Naive thymus-derived CD4-positive, alpha-beta T cell (primary cell): ENCODE results near the gene CD36. TPM values are rescaled to one million over a fixed set of nuclear protein-coding genes. Genes with fewer than 3 reads are reported as not detected.

Experiments
- ATAC-seq: fragments of 150-1000 bp; cut with Tn5 transposase; 2 replicates; pipeline ENCODE4 v1.10.0; 2021; ENCODE audit warnings: mild to moderate bottlenecking, moderate library complexity
- CTCF ChIA-PET: fragments of 350-600 bp; sonication (Branson Sonifier 250); formaldehyde crosslinking; loops from one replicate; lab custom pipeline; 2021; ENCODE audit warnings: antibody characterized with exemption; lab: Charles Lee
- POLR2A ChIA-PET: fragments of 350-600 bp; sonication (Branson Sonifier 250); formaldehyde crosslinking; loops from one replicate; lab custom pipeline; 2021; ENCODE audit warnings: antibody characterized with exemption, inconsistent platforms; lab: Charles Lee
- DNase-seq, 9 donors: peaks; one replicate each; pipeline versions ENCODE4 v3.0.0 to v3.0.0-alpha.2; 2020 to 2022; ENCODE audit warnings: mixed read lengths in 1 of 9
- H3K27ac ChIP-seq: one replicate; pipeline ENCODE4 v1.7.0; 2013; ENCODE audit warnings: mild to moderate bottlenecking, low read depth, low read length, moderate library complexity
- H3K27me3 ChIP-seq, 2 donors: one replicate each; pipeline ENCODE4 v1.7.0; 2013; ENCODE audit warnings: low read length in 2 of 2, mild to moderate bottlenecking in 2 of 2, moderate library complexity in 2 of 2; ENCODE audit not compliant: control insufficient read depth in 2 of 2, insufficient read depth in 2 of 2
- H3K36me3 ChIP-seq, 3 experiments: 1 replicate in 2 of 3; 2 replicates in 1 of 3; pipeline ENCODE4 v1.7.0; 2013; ENCODE audit warnings: low read length in 3 of 3, mild to moderate bottlenecking in 3 of 3, moderate library complexity in 1 of 3; ENCODE audit not compliant: insufficient read depth in 3 of 3, control insufficient read depth in 2 of 3
- H3K4me1 ChIP-seq, 2 donors: one replicate each; pipeline ENCODE4 v1.7.0; 2013; ENCODE audit warnings: low read length in 2 of 2, mild to moderate bottlenecking in 2 of 2, moderate library complexity in 1 of 2; ENCODE audit not compliant: control insufficient read depth in 2 of 2, insufficient read depth in 2 of 2
- H3K4me3 ChIP-seq: 2 replicates; pipeline ENCODE4 v1.7.0; 2013; ENCODE audit warnings: mild to moderate bottlenecking, low read length
- H3K9me3 ChIP-seq, 3 experiments: 1 replicate in 2 of 3; 2 replicates in 1 of 3; pipeline ENCODE4 v1.7.0; 2013; ENCODE audit warnings: low read length in 3 of 3; ENCODE audit not compliant: control insufficient read depth in 2 of 3
- H3K27ac Mint-ChIP-seq, 9 donors: one replicate each; pipeline ENCODE4 v1.8.0; 2020 to 2022; ENCODE audit warnings: mixed read lengths in 9 of 9, mild to moderate bottlenecking in 8 of 9, moderate library complexity in 5 of 9, inconsistent platforms in 2 of 9
- H3K27me3 Mint-ChIP-seq, 5 donors: one replicate each; pipeline ENCODE4 v1.8.0; 2021 to 2022; ENCODE audit warnings: mixed read lengths in 5 of 5, mild to moderate bottlenecking in 1 of 5
- H3K36me3 Mint-ChIP-seq, 5 donors: one replicate each; pipeline ENCODE4 v1.8.0; 2020 to 2022; ENCODE audit warnings: mixed read lengths in 5 of 5, mild to moderate bottlenecking in 3 of 5, inconsistent platforms in 1 of 5
- H3K4me1 Mint-ChIP-seq, 7 donors: one replicate each; pipeline ENCODE4 v1.8.0; 2020 to 2022; ENCODE audit warnings: mixed read lengths in 7 of 7, mild to moderate bottlenecking in 3 of 7, inconsistent platforms in 1 of 7
- H3K4me3 Mint-ChIP-seq, 10 donors: one replicate each; pipeline ENCODE4 v1.8.0; 2020 to 2022; ENCODE audit warnings: mild to moderate bottlenecking in 10 of 10, mixed read lengths in 10 of 10, moderate library complexity in 6 of 10, inconsistent platforms in 2 of 10
- H3K9me3 Mint-ChIP-seq, 11 donors: one replicate each; pipeline ENCODE4 v1.8.0; 2020 to 2022; ENCODE audit warnings: mixed read lengths in 11 of 11, mild to moderate bottlenecking in 4 of 11, inconsistent platforms in 1 of 11, moderate library complexity in 1 of 11
- intact Hi-C, 2 donors: fragments of 100-400 bp; cut with micrococcal nuclease; formaldehyde crosslinking; loops; one replicate each; pipeline ENCODE4 v1.15.1; 2023
- polyA plus RNA-seq, 2 donors: library from polyadenylated mRNA; unstranded; fragments of 300-500 nt; fragmentation: Illumina TruSeq; gene quantifications; one replicate each; pipeline ENCODE4 v1.2.3, GENCODE V29; 2021
- total RNA-seq, 6 experiments: library from RNA in 5 of 6; stranded (reverse) in 5 of 6; gene quantifications; 1 replicate in 5 of 6; 2 replicates in 1 of 6; pipeline ENCODE4 v1.2.3 and lab custom pipeline; 2021 to 2026

Gene CD36
- total RNA-seq (100 to 1,000 TPM in 1 of 5 experiments, 1 to 10 TPM in 3, not detected in 1; 3.0 to 109 (median 6.3) TPM), polyA plus RNA-seq (1 to 10 TPM in 1 of 2 donors, under 1 TPM in 1; 0.16 to 1.2 TPM), total RNA-seq (lab: John Stamatoyannopoulos, UW) (not detected)

- H3K27me3 ChIP-seq = no peaks in the 10 kb centered on the region
- H3K36me3 ChIP-seq = no peaks in the 10 kb centered on the region
- ATAC-seq (peak; percentile 61), DNase-seq (no peak)
- H3K27ac ChIP-seq = no peak within 1 kb of the TSS
- no peaks in the 10 kb centered on the region for H3K9me3 Mint-ChIP-seq
- ChIA-PET POLR2A (no interaction called here), CTCF (no interaction called here)
- no peaks in the 10 kb centered on the region for H3K9me3 ChIP-seq
- peaks cover 0 to 2% (median 0%) of the 10 kb centered on the region in 7 donors for H3K4me1 Mint-ChIP-seq
- intact Hi-C loops = no loop called here
- no peaks in the 10 kb centered on the region for H3K36me3 Mint-ChIP-seq
- no peaks in the 10 kb centered on the region for H3K4me1 ChIP-seq
- H3K4me3 Mint-ChIP-seq = no peak within 1 kb of the TSS
- H3K4me3 ChIP-seq = no peak within 1 kb of the TSS
- H3K27me3 Mint-ChIP-seq = no peaks in the 10 kb centered on the region
- no peak within 1 kb of the TSS for H3K27ac Mint-ChIP-seq
These were observed at the start of gene CD36 for GRCh38 chr7:80637911-80638765. CD36 (plus strand) TSS chr7:80638642; CDS start chr7:80646741, 8,099 bp downstream.

DNA sequence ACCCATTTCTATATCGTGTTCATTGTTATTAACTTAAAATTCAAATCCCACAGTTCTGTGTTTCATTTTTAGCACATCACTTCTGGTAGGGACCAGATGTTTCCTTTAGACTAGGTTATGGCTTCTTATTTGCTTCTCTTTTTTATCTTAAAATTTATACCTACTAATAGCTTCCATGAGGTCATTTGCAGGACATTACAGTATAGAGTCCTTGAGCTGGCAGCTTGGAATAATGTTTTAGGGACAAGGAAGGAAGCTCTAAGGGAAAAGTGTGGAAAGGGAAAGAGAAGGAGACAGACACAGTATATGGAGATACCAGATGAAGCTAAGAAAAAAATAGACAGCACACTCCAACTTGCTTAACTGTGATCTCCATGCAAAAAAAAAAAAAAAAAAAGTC, 48.8 kb upstream of the CD36 start:
- ChIA-PET CTCF (no interaction called here), POLR2A (interaction anchor here (0.6 kb wide), 1 partner anchor 29 kb away, joined by 3 read pairs; no protein-coding TSS in a partner anchor)
- intact Hi-C loops = no loop called here
- H3K27me3 ChIP-seq = no peaks in the 10 kb centered on the region
- no peak for DNase-seq
- H3K4me1 Mint-ChIP-seq = no peaks in the 10 kb centered on the region
- no peak overlapping the region for H3K27ac ChIP-seq
- H3K9me3 ChIP-seq = no peaks in the 10 kb centered on the region
- ATAC-seq = no peak
- H3K36me3 ChIP-seq = no peaks in the 10 kb centered on the region
- no peaks in the 10 kb centered on the region for H3K4me1 ChIP-seq
- no peaks in the 10 kb centered on the region for H3K36me3 Mint-ChIP-seq
- H3K27me3 Mint-ChIP-seq = no peaks in the 10 kb centered on the region
- H3K4me3 Mint-ChIP-seq = no peak overlapping the region
- H3K9me3 Mint-ChIP-seq = no peaks in the 10 kb centered on the region
- H3K27ac Mint-ChIP-seq = no peak overlapping the region
- H3K4me3 ChIP-seq = no peak overlapping the region

DNA sequence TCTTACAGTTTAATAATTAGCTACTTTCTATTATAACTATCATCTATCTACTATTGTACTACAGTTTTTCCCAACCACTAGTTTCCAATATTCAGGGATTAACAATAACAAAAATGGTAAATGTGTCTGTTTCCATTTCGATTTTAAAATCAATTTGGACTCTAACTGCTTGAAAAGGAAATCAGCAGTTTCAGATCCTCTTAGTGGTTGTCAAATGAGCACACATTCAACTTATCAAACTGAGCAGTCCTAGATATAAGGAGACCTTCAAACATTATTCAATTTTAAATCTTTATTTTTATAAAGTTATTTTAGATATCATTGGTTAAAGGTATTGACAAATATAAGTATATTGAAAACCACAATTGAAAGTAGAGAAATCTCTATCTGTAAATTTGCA, 46.8 kb upstream of the CD36 start:
- Histone ChIP-seq H3K36me3 (no peaks in the 10 kb centered on the region), H3K9me3 (no peaks in the 10 kb centered on the region), H3K4me3 (no peak overlapping the region), H3K27me3 (no peaks in the 10 kb centered on the region), H3K27ac (no peak overlapping the region), H3K4me1 (no peaks in the 10 kb centered on the region)
- Mint-ChIP-seq H3K27ac (no peak overlapping the region), H3K4me1 (no peaks in the 10 kb centered on the region), H3K9me3 (peaks cover 0 to 10% (median 0%) of the 10 kb centered on the region in 11 donors), H3K27me3 (peaks cover 0 to 6% (median 0%) of the 10 kb centered on the region in 5 donors), H3K36me3 (no peaks in the 10 kb centered on the region), H3K4me3 (no peak overlapping the region)
- DNase-seq (no peak), ATAC-seq (no peak)
- intact Hi-C loops = no loop called here
- ChIA-PET POLR2A (no interaction called here), CTCF (no interaction called here)

DNA sequence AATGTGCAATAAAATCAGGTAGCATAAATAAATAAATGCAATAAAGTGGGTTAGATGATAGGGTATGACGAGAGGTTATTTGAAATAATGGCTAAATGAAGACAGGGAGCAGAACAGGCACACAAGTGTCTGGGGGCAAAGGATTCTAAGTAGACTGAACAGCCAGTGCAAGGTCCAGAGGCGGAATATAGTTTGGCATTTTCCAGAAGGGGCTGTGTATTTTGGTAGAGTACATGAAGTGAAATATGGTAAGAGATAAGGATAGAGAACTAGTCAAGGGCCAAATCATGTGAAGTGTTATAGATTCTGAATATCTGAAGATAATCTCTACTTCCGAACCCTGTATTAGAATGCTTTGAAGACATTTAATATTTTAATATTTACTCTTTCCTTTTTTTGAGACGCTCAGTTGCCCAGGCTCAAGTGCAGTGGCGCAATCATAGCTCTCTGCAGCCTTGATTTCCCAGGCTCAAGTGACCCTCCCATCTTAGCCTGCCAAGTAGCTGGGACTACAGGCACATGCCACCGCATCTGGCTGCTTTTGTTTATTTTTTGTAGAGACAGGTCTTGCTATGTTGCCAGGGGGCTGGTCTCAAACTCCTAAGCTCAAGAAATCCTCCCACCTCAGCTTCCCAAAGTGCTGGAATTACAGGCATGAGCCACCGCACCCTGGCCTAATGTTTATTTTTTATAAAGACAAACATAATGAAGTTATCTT, 44.4 kb upstream of the CD36 start:
- ATAC-seq = no peak
- Histone ChIP-seq H3K27me3 (no peaks in the 10 kb centered on the region), H3K4me3 (no peak overlapping the region), H3K9me3 (no peaks in the 10 kb centered on the region), H3K36me3 (no peaks in the 10 kb centered on the region), H3K27ac (no peak overlapping the region), H3K4me1 (no peaks in the 10 kb centered on the region)
- H3K9me3 Mint-ChIP-seq = peaks cover 0 to 10% (median 0%) of the 10 kb centered on the region in 11 donors
- peaks cover 0 to 6% (median 0%) of the 10 kb centered on the region in 5 donors for H3K27me3 Mint-ChIP-seq
- intact Hi-C loops = no loop called here
- no peaks in the 10 kb centered on the region for H3K36me3 Mint-ChIP-seq
- no peak overlapping the region for H3K4me3 Mint-ChIP-seq
- ChIA-PET POLR2A (no interaction called here), CTCF (no interaction called here)
- DNase-seq = no peak
- no peak overlapping the region for H3K27ac Mint-ChIP-seq
- H3K4me1 Mint-ChIP-seq = no peaks in the 10 kb centered on the region

DNA sequence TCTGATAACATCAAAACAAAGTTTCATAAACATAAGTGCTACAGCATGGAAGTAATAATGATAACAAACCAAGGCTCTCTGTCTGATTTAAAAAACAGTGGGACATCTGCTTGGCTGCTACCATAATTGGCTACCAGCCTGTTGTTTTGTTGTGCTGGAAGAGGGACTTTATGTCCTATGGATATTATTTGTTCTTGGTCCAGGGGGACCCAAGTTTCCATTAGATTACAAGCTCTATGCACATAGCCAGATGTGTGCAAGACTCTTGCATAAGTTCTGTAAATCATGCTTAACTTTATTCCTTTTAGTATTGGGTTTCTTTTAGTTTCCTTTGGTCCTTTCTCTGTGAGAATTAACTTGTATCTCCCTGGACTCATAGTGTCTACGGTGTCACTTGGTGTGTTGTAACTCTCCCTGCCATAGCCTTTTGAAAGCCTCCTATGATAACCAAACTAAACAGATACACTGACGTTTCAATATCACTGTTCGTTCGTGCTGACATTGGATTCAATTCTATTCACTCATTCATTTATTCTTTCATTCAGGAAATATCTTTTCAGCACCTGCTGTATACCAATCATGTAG, 41.4 kb upstream of the CD36 start:
- H3K27ac Mint-ChIP-seq = no peak overlapping the region
- intact Hi-C loops = no loop called here
- Histone ChIP-seq H3K4me3 (no peak overlapping the region), H3K27ac (no peak overlapping the region), H3K36me3 (no peaks in the 10 kb centered on the region), H3K27me3 (no peaks in the 10 kb centered on the region), H3K4me1 (peaks cover 0 to 3% of the 10 kb centered on the region in 2 donors), H3K9me3 (no peaks in the 10 kb centered on the region)
- H3K27me3 Mint-ChIP-seq = peaks cover 0 to 6% (median 0%) of the 10 kb centered on the region in 5 donors
- no peaks in the 10 kb centered on the region for H3K36me3 Mint-ChIP-seq
- ChIA-PET CTCF (no interaction called here), POLR2A (interaction anchor here (0.8 kb wide), 1 partner anchor 11 kb away, joined by 3 read pairs; no protein-coding TSS in a partner anchor)
- DNase-seq (no peak), ATAC-seq (no peak)
- H3K4me1 Mint-ChIP-seq = no peaks in the 10 kb centered on the region
- peaks cover 0 to 10% (median 0%) of the 10 kb centered on the region in 11 donors for H3K9me3 Mint-ChIP-seq
- H3K4me3 Mint-ChIP-seq = no peak overlapping the region

DNA sequence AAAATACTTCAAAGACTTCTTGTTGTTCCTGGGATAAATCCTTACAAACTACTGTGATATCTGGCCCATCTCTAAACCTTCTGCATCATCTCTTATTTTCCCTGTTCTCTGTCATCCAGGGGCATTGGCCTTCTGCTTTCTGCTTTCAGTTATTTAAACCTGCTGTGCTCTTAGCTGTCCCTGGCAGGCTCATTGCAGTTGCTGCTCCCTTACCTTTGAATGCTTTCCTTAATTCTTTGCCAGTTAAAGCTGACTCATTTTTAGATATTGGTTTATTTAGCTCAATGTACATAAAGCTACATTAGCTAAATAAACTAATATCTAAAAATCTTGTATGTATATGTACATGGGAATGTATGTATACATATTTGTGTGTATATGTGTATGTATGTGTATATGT, 40.6 kb upstream of the CD36 start:
- intact Hi-C loops = no loop called here
- no peak overlapping the region for H3K4me3 Mint-ChIP-seq
- H3K4me1 ChIP-seq = peaks cover 0 to 3% of the 10 kb centered on the region in 2 donors

More for the DNA sequence above, 40.6 kb upstream of the CD36 start:
- Histone ChIP-seq H3K9me3 (no peaks in the 10 kb centered on the region), H3K4me3 (no peak overlapping the region), H3K36me3 (no peaks in the 10 kb centered on the region), H3K27me3 (no peaks in the 10 kb centered on the region), H3K27ac (no peak overlapping the region)
- H3K27me3 Mint-ChIP-seq = peaks cover 0 to 6% (median 0%) of the 10 kb centered on the region in 5 donors
- no peak for ATAC-seq
- ChIA-PET POLR2A (no interaction called here), CTCF (no interaction called here)
- H3K27ac Mint-ChIP-seq = no peak overlapping the region
- no peak for DNase-seq
- peaks cover 0 to 10% (median 0%) of the 10 kb centered on the region in 11 donors for H3K9me3 Mint-ChIP-seq
- no peaks in the 10 kb centered on the region for H3K36me3 Mint-ChIP-seq
- no peaks in the 10 kb centered on the region for H3K4me1 Mint-ChIP-seq
